SIG-M5 (cell line): ENCODE measurements around the gene TCEAL4.
"Not testable (repeated sequence)": the region's sequence is repeated elsewhere in the genome, so short reads cannot be mapped to it uniquely, and the experiment has no call there.

Source experiments
- DNase-seq: peaks from one replicate; lab custom pipeline; 2025; lab: John Stamatoyannopoulos, UW

The TCEAL4 gene

GRCh38 chrX:103592295-103592694 lies 7.0 kb downstream of the TCEAL4 start:
- DNase-seq: not testable (repeated sequence)

GRCh38 chrX:103595202-103595601 lies 9.9 kb downstream of the TCEAL4 start:
- not testable (repeated sequence) for DNase-seq

- no peak for DNase-seq
Observed at GRCh38 chrX:103607364-103608305, 22.3 kb downstream of the TCEAL4 start, which contains the start of gene TCEAL3. TCEAL3 (plus strand) TSS chrX:103607963; CDS start chrX:103609065, 1,102 bp downstream.

- no peak for DNase-seq
Observed at GRCh38 chrX:103608306-103608963, 23.1 kb downstream of the TCEAL4 start.

- DNase-seq: no peak
Observed at GRCh38 chrX:103610282-103610681, 25.0 kb downstream of the TCEAL4 start.

- DNase-seq: no peak
Observed at GRCh38 chrX:103613362-103613890, 28.1 kb downstream of the TCEAL4 start.

GRCh38 chrX:103614999-103615398 lies 29.7 kb downstream of the TCEAL4 start:
- no peak for DNase-seq

- DNase-seq: no peak
Observed at GRCh38 chrX:103615781-103616371, 30.6 kb downstream of the TCEAL4 start.

- DNase-seq: no peak
Observed at GRCh38 chrX:103616676-103617186, 31.4 kb downstream of the TCEAL4 start.

GRCh38 chrX:103624111-103624510 lies 38.8 kb downstream of the TCEAL4 start:
- no peak for DNase-seq

- DNase-seq: peak; percentile 0
Observed at GRCh38 chrX:103626855-103627254, 41.5 kb downstream of the TCEAL4 start.

GRCh38 chrX:103628386-103629317 lies 43.3 kb downstream of the TCEAL4 start, which contains the start of gene TCEAL1:
TCEAL1 (plus strand) TSS chrX:103628975; CDS start chrX:103629917, 942 bp downstream.
- DNase-seq: no peak

GRCh38 chrX:103629318-103630170 lies 44.2 kb downstream of the TCEAL4 start:
- no peak for DNase-seq

- DNase-seq: no peak
Observed at GRCh38 chrX:103630171-103630511, 44.8 kb downstream of the TCEAL4 start.

GRCh38 chrX:103631145-103631544 lies 45.8 kb downstream of the TCEAL4 start:
- no peak for DNase-seq

GRCh38 chrX:103635436-103635835 lies 50.1 kb downstream of the TCEAL4 start:
- no peak for DNase-seq
